Measurements from ENCODE around the gene ADM5.

Gene ADM5

GRCh38 chr19:49643466-49643865, 45.9 kb upstream of the ADM5 start:
- POLR2A ChIA-PET = interaction anchor here (0.7 to 2.0 kb wide), 3 partner anchors 12 to 63 kb away, joined by 3 to 6 read pairs (median 4); partner anchors contain the start of gene NOSIP
- CTCF ChIA-PET = interaction anchor here (1.3 to 5.1 kb wide), 4 partner anchors 30 to 74 kb away, joined by 3 to 53 read pairs (median 4); no protein-coding TSS in a partner anchor
- H3K4me3 ChIP-seq (ENCODE audit: low read depth, low read length) = peak overlapping the region; percentile 99
- DNase-seq (ENCODE audit: low read depth, low spot score) = no peak
- TF ChIP-seq CTCF (IDR thresholded peaks at IDR 0.05; ENCODE audit: insufficient read depth, low read length, missing control alignments) = no peak

DNA sequence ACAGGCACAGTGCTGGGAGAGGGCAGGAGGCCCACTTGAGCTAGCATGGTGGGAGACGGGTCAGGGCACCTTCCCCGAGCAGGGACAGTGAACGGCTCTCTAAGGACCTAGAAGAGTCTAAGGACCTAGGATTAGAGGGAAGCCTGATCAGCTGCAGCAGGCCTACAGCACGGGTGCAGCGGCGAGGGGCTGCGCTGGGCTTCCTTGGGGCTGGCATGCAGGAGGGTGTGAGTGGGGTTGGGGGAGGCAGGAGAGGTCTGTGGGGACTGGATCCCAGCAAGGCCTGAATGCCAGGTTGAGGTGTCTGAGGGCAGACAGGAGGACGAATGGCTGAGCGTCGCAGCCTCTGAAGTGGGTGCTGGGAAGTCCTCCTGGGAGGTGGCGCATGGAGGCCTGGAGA, 43.8 kb upstream of the ADM5 start:
- no peak for TF ChIP-seq CTCF (IDR thresholded peaks at IDR 0.05; ENCODE audit: insufficient read depth, low read length, missing control alignments)
- ChIA-PET CTCF (interaction anchor here (1.1 to 5.1 kb wide), 4 partner anchors 17 to 76 kb away, joined by 4 to 53 read pairs (median 4); no protein-coding TSS in a partner anchor), POLR2A (interaction anchor here (0.9 to 1.0 kb wide), 2 partner anchors 10 to 19 kb away, joined by 3 to 6 read pairs; no protein-coding TSS in a partner anchor)
- no peak overlapping the region for H3K4me3 ChIP-seq (ENCODE audit: low read depth, low read length)
- no peak for DNase-seq (ENCODE audit: low read depth, low spot score)

DNA sequence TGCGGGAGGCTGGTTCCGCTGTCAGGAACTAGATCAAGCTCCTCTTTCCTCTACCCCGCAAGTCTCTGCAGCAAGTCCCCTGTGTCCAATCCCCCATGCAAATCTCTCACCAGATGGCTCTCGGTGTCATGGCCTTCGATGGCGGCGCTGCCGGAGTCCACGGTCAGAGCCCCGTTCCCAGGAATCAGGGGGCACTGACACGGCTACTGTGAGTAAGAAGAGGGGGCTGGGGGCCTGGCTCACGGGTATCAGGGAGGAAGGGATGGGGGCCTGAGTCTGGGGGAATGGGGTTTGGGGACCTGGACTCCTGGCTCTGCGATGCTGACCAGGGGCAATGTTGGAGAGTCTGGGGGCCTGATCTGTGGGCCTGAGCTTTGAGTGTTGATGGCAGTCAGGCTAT, 43.4 kb upstream of the ADM5 start:
- ChIA-PET CTCF (interaction anchor here (1.1 to 5.1 kb wide), 4 partner anchors 17 to 76 kb away, joined by 4 to 53 read pairs (median 4); no protein-coding TSS in a partner anchor), POLR2A (no interaction called here)
- TF ChIP-seq CTCF (IDR thresholded peaks at IDR 0.05; ENCODE audit: insufficient read depth, low read length, missing control alignments) = no peak
- no peak for DNase-seq (ENCODE audit: low read depth, low spot score)
- H3K4me3 ChIP-seq (ENCODE audit: low read depth, low read length) = no peak overlapping the region

- H3K4me3 ChIP-seq (ENCODE audit: low read depth, low read length) = no peak overlapping the region
- DNase-seq (ENCODE audit: low read depth, low spot score) = no peak
- CTCF ChIA-PET = interaction anchor here (1.6 kb wide), 1 partner anchor 16 kb away, joined by 4 read pairs; no protein-coding TSS in a partner anchor
- POLR2A ChIA-PET = no interaction called here
- no peak for TF ChIP-seq CTCF (IDR thresholded peaks at IDR 0.05; ENCODE audit: insufficient read depth, low read length, missing control alignments)
Observed at GRCh38 chr19:49646586-49646985, 42.8 kb upstream of the ADM5 start.

GRCh38 chr19:49651029-49651819, 38.2 kb upstream of the ADM5 start:
- no peak for TF ChIP-seq CTCF (IDR thresholded peaks at IDR 0.05; ENCODE audit: insufficient read depth, low read length, missing control alignments)
- ChIA-PET POLR2A (no interaction called here), CTCF (no interaction called here)
- no peak overlapping the region for H3K4me3 ChIP-seq (ENCODE audit: low read depth, low read length)
- no peak for DNase-seq (ENCODE audit: low read depth, low spot score)

DNA sequence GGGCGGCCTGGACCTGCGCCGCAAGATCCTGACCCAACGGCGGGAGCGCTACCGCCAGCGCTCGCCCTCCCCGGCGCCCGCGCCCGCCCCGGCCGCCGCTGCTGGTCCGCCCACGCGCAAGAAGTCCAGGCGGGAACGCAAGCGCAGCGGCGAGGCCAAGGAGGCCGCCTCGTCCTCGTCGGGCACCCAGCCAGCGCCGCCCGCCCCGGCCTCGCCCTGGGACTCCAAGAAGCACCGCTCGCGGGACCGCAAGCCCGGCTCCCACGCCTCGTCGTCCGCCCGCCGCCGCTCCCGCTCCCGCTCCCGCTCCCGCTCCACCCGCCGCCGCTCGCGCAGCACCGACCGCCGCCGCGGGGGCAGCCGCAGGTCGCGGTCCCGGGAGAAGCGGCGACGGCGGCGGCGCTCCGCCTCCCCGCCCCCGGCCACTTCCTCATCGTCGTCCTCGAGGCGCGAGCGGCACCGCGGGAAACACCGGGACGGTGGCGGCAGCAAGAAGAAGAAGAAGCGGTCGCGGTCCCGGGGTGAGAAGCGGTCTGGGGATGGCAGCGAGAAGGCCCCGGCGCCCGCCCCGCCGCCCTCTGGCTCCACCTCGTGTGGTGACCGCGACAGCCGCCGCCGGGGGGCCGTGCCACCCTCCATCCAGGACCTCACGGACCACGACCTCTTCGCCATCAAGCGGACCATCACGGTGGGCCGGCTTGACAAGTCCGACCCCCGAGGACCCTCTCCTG, 37.4 kb upstream of the ADM5 start:
- CTCF ChIA-PET = no interaction called here
- POLR2A ChIA-PET = no interaction called here
- no peak for DNase-seq (ENCODE audit: low read depth, low spot score)
- no peak overlapping the region for H3K4me3 ChIP-seq (ENCODE audit: low read depth, low read length)
- TF ChIP-seq CTCF (IDR thresholded peaks at IDR 0.05; ENCODE audit: insufficient read depth, low read length, missing control alignments) = no peak
